Natural killer cell (primary cell): ENCODE measurements around the gene ENO4. TPM values are rescaled to one million over a fixed set of nuclear protein-coding genes. Genes with fewer than 3 reads are reported as not detected.

Experiments used
- ATAC-seq, 3 donors: fragments of 150-1000 bp in 2 of 3; fragments of 200-7000 bp in 1 of 3; cut with Tn5 transposase; 1 replicate in 1 of 3; 2 replicates in 2 of 3; pipeline ENCODE4 v1.10.0; 2021; ENCODE audit warnings: mild to moderate bottlenecking in 2 of 3, moderate library complexity in 2 of 3
- DNase-seq, 2 donors: peaks; one replicate each; pipeline versions ENCODE4 v3.0.0 to v3.0.0-alpha.2; 2013 to 2021; ENCODE audit warnings: mixed read lengths in 1 of 2
- H3K27ac ChIP-seq: one replicate; pipeline ENCODE4 v1.5.1; 2013; ENCODE audit warnings: mild to moderate bottlenecking, low read length
- H3K27me3 ChIP-seq: one replicate; pipeline ENCODE4 v1.6.1; 2013; ENCODE audit warnings: low read length; ENCODE audit not compliant: control insufficient read depth, insufficient read depth
- H3K36me3 ChIP-seq: one replicate; pipeline ENCODE4 v1.6.1; 2013; ENCODE audit warnings: low read length; ENCODE audit not compliant: control insufficient read depth, insufficient read depth
- H3K4me1 ChIP-seq: one replicate; pipeline ENCODE4 v1.6.1; 2013; ENCODE audit warnings: low read length; ENCODE audit not compliant: control insufficient read depth, insufficient read depth
- H3K4me3 ChIP-seq: one replicate; pipeline ENCODE4 v1.5.1; 2013; ENCODE audit warnings: low read length
- H3K9me3 ChIP-seq: one replicate; pipeline ENCODE4 v1.6.1; 2013; ENCODE audit warnings: low read length; ENCODE audit not compliant: control insufficient read depth, insufficient read depth
- H3K27ac Mint-ChIP-seq, 2 donors: one replicate each; pipeline ENCODE4 v1.8.0; 2022; ENCODE audit warnings: mild to moderate bottlenecking in 2 of 2, mixed read lengths in 2 of 2, moderate library complexity in 1 of 2
- H3K27me3 Mint-ChIP-seq, 2 donors: one replicate each; pipeline ENCODE4 v1.8.0; 2022; ENCODE audit warnings: low read depth in 2 of 2, mixed read lengths in 2 of 2
- H3K36me3 Mint-ChIP-seq: one replicate; pipeline ENCODE4 v1.8.0; 2022; ENCODE audit warnings: mixed read lengths
- H3K4me1 Mint-ChIP-seq, 2 donors: one replicate each; pipeline ENCODE4 v1.8.0; 2022; ENCODE audit warnings: mixed read lengths in 2 of 2
- H3K4me3 Mint-ChIP-seq: one replicate; pipeline ENCODE4 v1.8.0; 2022; ENCODE audit warnings: mild to moderate bottlenecking, moderate library complexity, mixed read lengths
- H3K9me3 Mint-ChIP-seq, 2 donors: one replicate each; pipeline ENCODE4 v1.8.0; 2022; ENCODE audit warnings: mixed read lengths in 2 of 2
- WGBS: methylation state at CpG from one replicate; pipeline ENCODE4 v1.1.7; 2013; ENCODE audit warnings: missing lambda C conversion rate; ENCODE audit not compliant: insufficient coverage; 5-methylcytosine and 5-hydroxymethylcytosine counted together
- intact Hi-C: fragments of 100-400 bp; cut with micrococcal nuclease; formaldehyde crosslinking; loops from one replicate; pipeline ENCODE4 v1.14.2; 2022
- total RNA-seq, 4 donors: library from RNA; stranded (reverse); fragments of 120-200 nt in 1 of 4; gene quantifications; one replicate each; pipeline versions ENCODE4 v1.2.3 to v1.2.4, GENCODE V29; 2013 to 2022
- TF ChIP-seq, protein P1 (sequence below): fragments of 200-600 bp; IDR thresholded peaks from one replicate; pipeline ENCODE4 v1.8.0; 2022; ENCODE audit warnings: antibody characterized with exemption

ENO4 gene
- total RNA-seq, 3 donors from 2014 or later (not counting 1 experiment from before 2014, with no cell fraction given), result not detected

DNA sequence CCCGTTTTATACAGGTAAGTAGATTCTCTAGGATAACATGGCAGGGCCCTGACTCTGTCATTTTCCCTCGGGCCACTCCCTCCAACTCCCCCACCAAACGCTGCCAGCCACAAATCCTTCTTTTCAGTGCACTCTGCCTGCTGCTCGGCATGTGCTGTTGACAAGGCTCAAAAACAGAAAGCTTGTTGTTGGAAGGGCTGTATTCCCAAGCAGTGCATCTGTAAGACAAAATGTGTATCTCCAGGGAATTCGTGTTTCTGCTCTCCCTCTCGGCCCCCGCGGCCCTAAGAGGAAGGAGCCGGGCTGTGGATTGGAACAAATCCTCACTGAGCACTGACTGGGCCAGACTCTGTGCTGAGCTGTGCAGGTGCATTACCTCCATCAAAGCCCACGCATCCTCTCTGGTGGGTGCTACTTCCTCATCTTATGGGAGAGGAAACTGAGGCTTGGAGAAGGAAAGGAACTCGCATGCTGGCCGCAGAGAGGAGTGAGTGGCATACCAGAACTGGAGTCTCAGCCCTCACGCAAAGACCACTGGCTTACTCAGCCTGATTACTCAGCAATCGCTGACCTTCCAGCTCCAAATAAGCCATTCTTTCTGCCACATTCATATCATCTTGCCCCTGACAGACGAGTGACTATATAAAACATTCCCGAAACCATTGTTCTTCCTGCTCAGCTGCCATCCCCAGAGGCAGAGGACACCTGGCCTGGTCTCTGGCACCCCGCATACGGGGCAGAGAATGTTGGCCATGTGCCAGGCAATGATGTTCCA, 33.5 kb upstream of the ENO4 start:
- WGBS, result 71% methylated on average over 18 of the region's 18 CpGs
- H3K4me3 Mint-ChIP-seq, result no peak overlapping the region

DNA sequence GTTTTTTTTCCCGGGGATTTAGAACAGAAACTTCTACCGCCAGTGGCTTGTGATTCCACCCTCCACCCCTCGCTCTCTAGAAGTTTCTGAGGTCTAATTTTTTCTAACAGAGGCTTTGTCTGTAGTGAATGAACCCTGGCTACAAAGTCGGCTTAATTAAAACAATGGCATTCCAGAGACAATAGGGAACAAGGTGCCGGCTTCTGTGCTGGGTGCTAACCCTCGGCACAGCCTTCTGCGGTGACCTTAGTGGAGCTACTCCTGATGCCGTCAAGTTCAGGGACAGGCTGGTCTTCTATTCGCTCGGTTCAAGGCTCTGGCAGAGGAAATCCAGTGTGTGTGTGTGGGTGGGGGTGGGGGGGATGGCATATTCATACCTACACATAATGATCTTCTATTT, 32.1 kb upstream of the ENO4 start:
- TF ChIP-seq, protein P1, sequence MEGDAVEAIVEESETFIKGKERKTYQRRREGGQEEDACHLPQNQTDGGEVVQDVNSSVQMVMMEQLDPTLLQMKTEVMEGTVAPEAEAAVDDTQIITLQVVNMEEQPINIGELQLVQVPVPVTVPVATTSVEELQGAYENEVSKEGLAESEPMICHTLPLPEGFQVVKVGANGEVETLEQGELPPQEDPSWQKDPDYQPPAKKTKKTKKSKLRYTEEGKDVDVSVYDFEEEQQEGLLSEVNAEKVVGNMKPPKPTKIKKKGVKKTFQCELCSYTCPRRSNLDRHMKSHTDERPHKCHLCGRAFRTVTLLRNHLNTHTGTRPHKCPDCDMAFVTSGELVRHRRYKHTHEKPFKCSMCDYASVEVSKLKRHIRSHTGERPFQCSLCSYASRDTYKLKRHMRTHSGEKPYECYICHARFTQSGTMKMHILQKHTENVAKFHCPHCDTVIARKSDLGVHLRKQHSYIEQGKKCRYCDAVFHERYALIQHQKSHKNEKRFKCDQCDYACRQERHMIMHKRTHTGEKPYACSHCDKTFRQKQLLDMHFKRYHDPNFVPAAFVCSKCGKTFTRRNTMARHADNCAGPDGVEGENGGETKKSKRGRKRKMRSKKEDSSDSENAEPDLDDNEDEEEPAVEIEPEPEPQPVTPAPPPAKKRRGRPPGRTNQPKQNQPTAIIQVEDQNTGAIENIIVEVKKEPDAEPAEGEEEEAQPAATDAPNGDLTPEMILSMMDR, result no peak
- Mint-ChIP-seq H3K27ac (no peak overlapping the region), H3K4me3 (no peak overlapping the region), H3K36me3 (no peaks in the 10 kb centered on the region), H3K27me3 (peaks cover 0 to 17% of the 10 kb centered on the region in 2 donors), H3K9me3 (peaks cover 0 to 2% of the 10 kb centered on the region in 2 donors), H3K4me1 (no peaks in the 10 kb centered on the region)
- H3K4me3 ChIP-seq, result no peak overlapping the region
- no peak overlapping the region for H3K27ac ChIP-seq
- H3K27me3 ChIP-seq, result no peaks in the 10 kb centered on the region
- H3K36me3 ChIP-seq, result no peaks in the 10 kb centered on the region
- WGBS, result 82% methylated on average over 8 of the region's 10 CpGs
- no peaks in the 10 kb centered on the region for H3K4me1 ChIP-seq
- ATAC-seq, result no peak
- H3K9me3 ChIP-seq, result no peaks in the 10 kb centered on the region
- DNase-seq, result no peak
- intact Hi-C loops, result no loop called here

More for the DNA sequence above, 33.5 kb upstream of the ENO4 start:
- H3K4me1 ChIP-seq, result no peaks in the 10 kb centered on the region
- no peaks in the 10 kb centered on the region for H3K27me3 ChIP-seq
- H3K9me3 ChIP-seq, result no peaks in the 10 kb centered on the region
- intact Hi-C loops, result no loop called here
- H3K9me3 Mint-ChIP-seq, result peaks cover 0 to under 1% of the 10 kb centered on the region in 2 donors
- H3K27ac Mint-ChIP-seq, result no peak overlapping the region
- H3K4me3 ChIP-seq, result no peak overlapping the region
- TF ChIP-seq, protein P1, result no peak
- H3K36me3 Mint-ChIP-seq, result no peaks in the 10 kb centered on the region
- H3K4me1 Mint-ChIP-seq, result no peaks in the 10 kb centered on the region
- DNase-seq (no peak), ATAC-seq (no peak)
- no peaks in the 10 kb centered on the region for H3K36me3 ChIP-seq
- H3K27me3 Mint-ChIP-seq, result peaks cover 3 to 18% of the 10 kb centered on the region in 2 donors
- no peak overlapping the region for H3K27ac ChIP-seq

DNA sequence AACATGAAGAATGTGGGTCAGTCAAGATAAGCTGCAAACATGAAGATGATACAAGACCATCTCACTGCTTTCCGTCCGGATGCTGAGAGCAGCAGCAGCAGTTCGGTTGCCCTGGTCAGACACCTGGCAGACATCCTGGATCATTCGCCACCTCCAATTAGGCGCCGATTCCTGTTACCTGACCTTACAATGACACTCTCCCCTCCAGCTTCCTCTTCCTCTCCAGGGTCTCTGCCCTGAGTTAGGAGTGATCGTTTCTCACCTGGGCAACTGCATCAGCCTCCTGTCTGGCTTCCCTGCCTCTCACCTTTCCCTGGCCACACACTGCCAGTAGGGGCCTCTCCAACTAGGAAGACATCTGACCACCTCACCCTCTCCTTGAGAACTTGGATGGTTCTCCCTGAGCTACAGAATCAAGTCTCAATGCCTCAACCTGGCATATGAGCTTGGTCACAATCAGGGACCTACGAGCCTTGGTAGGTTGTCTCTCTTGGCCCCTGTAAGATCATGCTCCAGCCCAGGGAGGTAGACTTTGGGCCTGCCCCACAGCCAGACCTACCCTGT, 31.4 kb upstream of the ENO4 start:
- Histone ChIP-seq H3K27ac (no peak overlapping the region), H3K4me1 (no peaks in the 10 kb centered on the region), H3K9me3 (no peaks in the 10 kb centered on the region), H3K27me3 (no peaks in the 10 kb centered on the region), H3K4me3 (no peak overlapping the region), H3K36me3 (no peaks in the 10 kb centered on the region)
- Mint-ChIP-seq H3K27ac (no peak overlapping the region), H3K4me3 (no peak overlapping the region), H3K9me3 (peaks cover 0 to 2% of the 10 kb centered on the region in 2 donors), H3K36me3 (no peaks in the 10 kb centered on the region), H3K4me1 (no peaks in the 10 kb centered on the region), H3K27me3 (peaks cover 0 to 14% of the 10 kb centered on the region in 2 donors)
- no peak for DNase-seq
- 86% methylated on average over 8 of the region's 8 CpGs for WGBS
- intact Hi-C loops, result no loop called here
- ATAC-seq, result no peak
- TF ChIP-seq, protein P1, result no peak
